Breast epithelium (tissue), 4 donors: ENCODE results near the gene ITGB5. TPM values are rescaled to one million over a fixed set of nuclear protein-coding genes. Genes with fewer than 3 reads are reported as not detected.

ENCODE experiments used
- DNase-seq, 2 donors: peaks; one replicate each; pipeline ENCODE4 v3.0.0-alpha.2; 2019; ENCODE audit warnings: low spot score in 2 of 2
- H3K27ac ChIP-seq, 2 donors: fragments of 200-600 bp; sonication (generic) in 1 of 2; one replicate each; pipeline ENCODE4 v1.5.1; 2016 to 2019; ENCODE audit warnings: mild to moderate bottlenecking in 1 of 2
- H3K27me3 ChIP-seq, 2 donors: fragments of 200-600 bp; sonication (generic) in 1 of 2; one replicate each; pipeline versions ENCODE4 v1.5.1 to v1.6.0; 2017 to 2019; ENCODE audit warnings: control low read depth in 1 of 2, mild to moderate bottlenecking in 1 of 2
- H3K36me3 ChIP-seq: fragments of 200-600 bp; one replicate; pipeline ENCODE4 v1.5.1; 2019
- H3K4me1 ChIP-seq, 2 donors: fragments of 200-600 bp; sonication (generic); one replicate each; pipeline ENCODE4 v1.5.1; 2016 to 2019; ENCODE audit warnings: control low read depth in 1 of 2
- H3K4me3 ChIP-seq, 3 donors: fragments of 200-600 bp; sonication (generic); 1 replicate in 2 of 3; 2 replicates in 1 of 3; pipeline ENCODE4 v1.5.1; 2016 to 2019; ENCODE audit warnings: mild to moderate bottlenecking in 3 of 3, moderate library complexity in 2 of 3
- H3K9me3 ChIP-seq, 2 donors: fragments of 200-600 bp; sonication (generic) in 1 of 2; one replicate each; pipeline ENCODE4 v1.5.1; 2016 to 2019; ENCODE audit warnings: control low read depth in 1 of 2
- CTCF ChIP-seq, 3 donors: fragments of 450-650 bp; IDR thresholded peaks; one replicate each; pipeline ENCODE4 v1.5.1; 2016 to 2017; ENCODE audit warnings: antibody characterized with exemption in 3 of 3, mild to moderate bottlenecking in 3 of 3, moderate library complexity in 3 of 3
- POLR2A ChIP-seq: fragments of 450-650 bp; IDR thresholded peaks from one replicate; pipeline ENCODE4 v1.6.1; 2016; ENCODE audit warnings: antibody characterized with exemption, mild to moderate bottlenecking, moderate library complexity
- POLR2AphosphoS5 ChIP-seq, 3 donors: sonication (generic); formaldehyde crosslinking; IDR thresholded peaks; one replicate each; pipeline ENCODE4 v1.6.1; 2017; ENCODE audit warnings: antibody characterized with exemption in 3 of 3
- intact Hi-C: fragments of 100-400 bp; cut with DNase I; formaldehyde crosslinking; loops from one replicate; pipeline ENCODE4 v1.15.1; 2023; ENCODE audit warnings: low total_unique reads
- total RNA-seq, 3 donors: library from RNA; depleted of rRNA; stranded (reverse); fragments of >200 nt; gene quantifications; one replicate each; pipeline ENCODE4 v1.1.0, GENCODE V29; 2016

ITGB5 gene
- total RNA-seq, 3 donors from 2014 or later: 80.1 to 286 (median 181) TPM

DNA sequence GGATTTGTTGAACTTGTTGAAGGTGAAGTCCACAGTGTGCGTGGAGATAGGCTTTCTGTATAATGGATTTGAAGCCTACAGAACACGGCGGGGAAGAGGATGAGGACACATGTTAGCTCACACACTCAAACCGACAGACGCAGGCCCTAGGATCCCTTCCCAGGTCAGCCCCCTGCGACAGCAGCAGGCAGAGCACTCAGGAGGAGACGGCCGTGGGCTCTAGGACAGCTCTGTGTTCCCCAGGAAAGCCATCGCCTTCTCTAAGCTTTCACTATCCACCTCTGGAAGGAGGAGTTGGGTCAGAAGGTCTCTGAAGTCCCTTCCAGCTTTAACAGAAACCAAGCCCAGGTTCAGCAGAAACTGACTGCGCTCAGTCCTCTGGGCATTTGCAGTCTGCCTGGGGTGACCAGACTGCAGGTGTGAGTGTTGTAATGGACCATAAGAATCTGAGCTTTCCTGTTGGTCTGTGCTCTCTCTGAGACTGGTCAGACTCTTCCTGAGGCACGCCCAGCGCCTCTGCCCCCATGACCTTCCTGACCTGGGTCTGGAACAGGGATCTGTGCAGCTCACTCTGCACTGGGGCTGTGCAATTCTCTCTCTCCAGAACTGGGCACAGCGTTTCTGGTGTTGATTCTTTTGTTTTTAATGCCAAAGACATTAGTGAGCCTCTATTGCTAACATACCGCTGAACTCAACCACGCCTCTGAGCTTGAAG, 123.4 kb downstream of the ITGB5 start:
- no peaks in the 10 kb centered on the region for H3K36me3 ChIP-seq
- H3K27ac ChIP-seq: no peak overlapping the region
- intact Hi-C loops: loop anchor here (5.0 kb wide), 2 partner anchors 138 to 674 kb away; no protein-coding TSS in a partner anchor
- H3K4me3 ChIP-seq: no peak overlapping the region
- peaks cover 0 to 4% of the 10 kb centered on the region in 2 donors for H3K4me1 ChIP-seq
- no peaks in the 10 kb centered on the region for H3K27me3 ChIP-seq
- no peaks in the 10 kb centered on the region for H3K9me3 ChIP-seq
- DNase-seq: no peak
- no peak for TF ChIP-seq POLR2A
- TF ChIP-seq CTCF (IDR thresholded peaks at IDR 0.05): no peak
- no peak for TF ChIP-seq POLR2AphosphoS5 (IDR thresholded peaks at IDR 0.05)

- Histone ChIP-seq H3K9me3 (no peaks in the 10 kb centered on the region), H3K36me3 (no peaks in the 10 kb centered on the region), H3K27me3 (no peaks in the 10 kb centered on the region), H3K4me3 (no peak overlapping the region), H3K27ac (no peak overlapping the region), H3K4me1 (peaks cover 0 to 4% of the 10 kb centered on the region in 2 donors)
- TF ChIP-seq POLR2AphosphoS5 (IDR thresholded peaks at IDR 0.05) (no peak), CTCF (IDR thresholded peaks at IDR 0.05) (no peak), POLR2A (no peak)
- intact Hi-C loops: loop anchor here (5.0 kb wide), 2 partner anchors 139 to 674 kb away; no protein-coding TSS in a partner anchor
- no peak for DNase-seq
Observed at GRCh38 chr3:124763206-124763605, 124.0 kb downstream of the ITGB5 start.

DNA sequence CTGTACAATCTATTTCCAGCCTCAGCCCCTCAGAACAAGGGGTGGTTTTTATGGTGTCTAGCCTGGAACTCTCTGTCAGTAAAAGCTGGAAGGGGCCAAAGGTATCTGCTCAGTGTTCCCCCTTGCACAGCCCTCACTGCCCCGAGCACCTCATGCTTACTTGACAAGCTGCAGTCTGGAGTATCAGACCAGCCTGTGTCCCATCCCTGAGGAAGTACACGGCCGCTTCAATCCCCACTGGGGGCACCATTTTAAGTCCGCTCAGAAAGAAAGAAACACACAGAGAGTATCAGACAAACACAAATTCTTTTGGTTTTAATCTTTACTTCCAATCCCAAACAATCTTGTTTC, 124.5 kb downstream of the ITGB5 start:
- intact Hi-C loops: loop anchor here (5.0 kb wide), 2 partner anchors 140 to 675 kb away; no protein-coding TSS in a partner anchor
- Histone ChIP-seq H3K27me3 (no peaks in the 10 kb centered on the region), H3K4me3 (no peak overlapping the region), H3K9me3 (no peaks in the 10 kb centered on the region), H3K4me1 (peaks cover 0 to 4% of the 10 kb centered on the region in 2 donors), H3K36me3 (no peaks in the 10 kb centered on the region), H3K27ac (no peak overlapping the region)
- no peak for TF ChIP-seq CTCF (IDR thresholded peaks at IDR 0.05)
- TF ChIP-seq POLR2A: no peak
- TF ChIP-seq POLR2AphosphoS5 (IDR thresholded peaks at IDR 0.05): no peak
- DNase-seq: no peak

- no peaks in the 10 kb centered on the region for H3K9me3 ChIP-seq
- H3K27ac ChIP-seq: peak overlapping the region in 1 of 2 donors; percentile 52
- DNase-seq: no peak
- no peak overlapping the region for H3K4me3 ChIP-seq
- TF ChIP-seq POLR2A: no peak
- TF ChIP-seq CTCF (IDR thresholded peaks at IDR 0.05): no peak
- no peak for TF ChIP-seq POLR2AphosphoS5 (IDR thresholded peaks at IDR 0.05)
- intact Hi-C loops: loop anchor here (5.0 kb wide), 2 partner anchors 140 to 675 kb away; no protein-coding TSS in a partner anchor
- no peaks in the 10 kb centered on the region for H3K36me3 ChIP-seq
- H3K4me1 ChIP-seq: peaks cover 0 to 4% of the 10 kb centered on the region in 2 donors
- no peaks in the 10 kb centered on the region for H3K27me3 ChIP-seq
Observed at GRCh38 chr3:124761935-124762660, 125.1 kb downstream of the ITGB5 start.

- Histone ChIP-seq H3K4me3 (no peak overlapping the region), H3K36me3 (no peaks in the 10 kb centered on the region), H3K9me3 (no peaks in the 10 kb centered on the region), H3K27me3 (no peaks in the 10 kb centered on the region), H3K27ac (peak overlapping the region; percentile 34 to 52), H3K4me1 (peaks cover 0 to 4% of the 10 kb centered on the region in 2 donors)
- TF ChIP-seq POLR2AphosphoS5 (IDR thresholded peaks at IDR 0.05): peak; percentile 56 to 82 (median 74)
- peak; percentile 96 to 98 (median 97) for TF ChIP-seq CTCF (IDR thresholded peaks at IDR 0.05)
- TF ChIP-seq POLR2A: no peak
- peak; percentile 78 to 84 for DNase-seq
- intact Hi-C loops: loop anchor here (5.0 kb wide), 2 partner anchors 141 to 676 kb away; no protein-coding TSS in a partner anchor
Observed at GRCh38 chr3:124761250-124761796, 125.8 kb downstream of the ITGB5 start.
